ENCODE results near the gene S1PR5. TPM values are rescaled to one million over a fixed set of nuclear protein-coding genes. Genes with fewer than 3 reads are reported as not detected.

Gene S1PR5
- total and polyA plus RNA-seq, 4 donors = 0.17 to 0.56 (median 0.34) TPM

GRCh38 chr19:10491472-10492047 lies 25.7 kb downstream of the S1PR5 start:
- no peak overlapping the region for H3K9ac ChIP-seq (ENCODE audit: low read depth in 1 of 2, low read length in 2 of 2)
- H3K4me3 ChIP-seq (ENCODE audit: low read depth in 1 of 3, low read length in 3 of 3) = no peak overlapping the region
- no peak overlapping the region for H3K27ac ChIP-seq (ENCODE audit: low read depth in 1 of 2, low read length in 2 of 2)
- peaks cover 15 to 35% (median 27%) of the 10 kb centered on the region in 4 donors for H3K36me3 ChIP-seq (ENCODE audit: control insufficient read depth in 4 of 4, insufficient read depth in 3 of 4, low read depth in 1 of 4, low read length in 3 of 4)
- TF ChIP-seq, protein P1, sequence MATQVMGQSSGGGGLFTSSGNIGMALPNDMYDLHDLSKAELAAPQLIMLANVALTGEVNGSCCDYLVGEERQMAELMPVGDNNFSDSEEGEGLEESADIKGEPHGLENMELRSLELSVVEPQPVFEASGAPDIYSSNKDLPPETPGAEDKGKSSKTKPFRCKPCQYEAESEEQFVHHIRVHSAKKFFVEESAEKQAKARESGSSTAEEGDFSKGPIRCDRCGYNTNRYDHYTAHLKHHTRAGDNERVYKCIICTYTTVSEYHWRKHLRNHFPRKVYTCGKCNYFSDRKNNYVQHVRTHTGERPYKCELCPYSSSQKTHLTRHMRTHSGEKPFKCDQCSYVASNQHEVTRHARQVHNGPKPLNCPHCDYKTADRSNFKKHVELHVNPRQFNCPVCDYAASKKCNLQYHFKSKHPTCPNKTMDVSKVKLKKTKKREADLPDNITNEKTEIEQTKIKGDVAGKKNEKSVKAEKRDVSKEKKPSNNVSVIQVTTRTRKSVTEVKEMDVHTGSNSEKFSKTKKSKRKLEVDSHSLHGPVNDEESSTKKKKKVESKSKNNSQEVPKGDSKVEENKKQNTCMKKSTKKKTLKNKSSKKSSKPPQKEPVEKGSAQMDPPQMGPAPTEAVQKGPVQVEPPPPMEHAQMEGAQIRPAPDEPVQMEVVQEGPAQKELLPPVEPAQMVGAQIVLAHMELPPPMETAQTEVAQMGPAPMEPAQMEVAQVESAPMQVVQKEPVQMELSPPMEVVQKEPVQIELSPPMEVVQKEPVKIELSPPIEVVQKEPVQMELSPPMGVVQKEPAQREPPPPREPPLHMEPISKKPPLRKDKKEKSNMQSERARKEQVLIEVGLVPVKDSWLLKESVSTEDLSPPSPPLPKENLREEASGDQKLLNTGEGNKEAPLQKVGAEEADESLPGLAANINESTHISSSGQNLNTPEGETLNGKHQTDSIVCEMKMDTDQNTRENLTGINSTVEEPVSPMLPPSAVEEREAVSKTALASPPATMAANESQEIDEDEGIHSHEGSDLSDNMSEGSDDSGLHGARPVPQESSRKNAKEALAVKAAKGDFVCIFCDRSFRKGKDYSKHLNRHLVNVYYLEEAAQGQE (IDR thresholded peaks at IDR 0.05) = no peak
- TF ChIP-seq SP1 (IDR thresholded peaks at IDR 0.05) (no peak), HNF4G (IDR thresholded peaks at IDR 0.05) (no peak), ATF3 (IDR thresholded peaks at IDR 0.05) (no peak)
- DNase-seq (ENCODE audit: low spot score) = no peak
- H3K27me3 ChIP-seq (ENCODE audit: control insufficient read depth in 4 of 4, insufficient read depth in 4 of 4, low read length in 3 of 4) = no peaks in the 10 kb centered on the region
- H3K9me3 ChIP-seq (ENCODE audit: control insufficient read depth in 4 of 4, low read length in 3 of 4) = no peaks in the 10 kb centered on the region
- WGBS = 96% methylated on average over 43 of the region's 43 CpGs
- H3K4me1 ChIP-seq (ENCODE audit: control insufficient read depth in 4 of 4, insufficient read depth in 4 of 4, low read length in 3 of 4) = peaks cover 0 to 5% (median 3%) of the 10 kb centered on the region in 4 donors

GRCh38 chr19:10486551-10486950 lies 30.7 kb downstream of the S1PR5 start:
- Histone ChIP-seq H3K4me1 (ENCODE audit: control insufficient read depth in 4 of 4, insufficient read depth in 4 of 4, low read length in 3 of 4) (no peaks in the 10 kb centered on the region), H3K9ac (ENCODE audit: low read depth in 1 of 2, low read length in 2 of 2) (no peak overlapping the region), H3K27ac (ENCODE audit: low read depth in 1 of 2, low read length in 2 of 2) (no peak overlapping the region), H3K27me3 (ENCODE audit: control insufficient read depth in 4 of 4, insufficient read depth in 4 of 4, low read length in 3 of 4) (no peaks in the 10 kb centered on the region), H3K4me3 (ENCODE audit: low read depth in 1 of 3, low read length in 3 of 3) (no peak overlapping the region), H3K9me3 (ENCODE audit: control insufficient read depth in 4 of 4, low read length in 3 of 4) (no peaks in the 10 kb centered on the region), H3K36me3 (ENCODE audit: control insufficient read depth in 4 of 4, insufficient read depth in 3 of 4, low read depth in 1 of 4, low read length in 3 of 4) (peaks cover 18 to 36% (median 32%) of the 10 kb centered on the region in 4 donors)
- TF ChIP-seq ATF3 (IDR thresholded peaks at IDR 0.05) (no peak), HNF4A (conservative IDR thresholded peaks at IDR 0.05) (no peak), MAX (IDR thresholded peaks at IDR 0.05) (no peak), CTCF (IDR thresholded peaks at IDR 0.05; ENCODE audit: low read depth, low read length, missing input control) (no peak), JUND (IDR thresholded peaks at IDR 0.05) (no peak), FOXA1 (IDR thresholded peaks at IDR 0.05) (no peak), RAD21 (IDR thresholded peaks at IDR 0.05) (no peak), TAF1 (conservative IDR thresholded peaks at IDR 0.05) (no peak), YY1 (IDR thresholded peaks at IDR 0.05) (no peak), RXRA (IDR thresholded peaks at IDR 0.05) (no peak), EGR1 (IDR thresholded peaks at IDR 0.05; ENCODE audit: low read depth in 2 of 2) (no peak), NR2F2 (IDR thresholded peaks at IDR 0.05) (no peak), SP1 (IDR thresholded peaks at IDR 0.05) (no peak), FOXA2 (IDR thresholded peaks at IDR 0.05) (no peak), GABPA (IDR thresholded peaks at IDR 0.05 in 1 of 2, conservative IDR thresholded peaks at IDR 0.05 in 1 of 2) (no peak), HNF4G (IDR thresholded peaks at IDR 0.05) (no peak)
- TF ChIP-seq, protein P1 (IDR thresholded peaks at IDR 0.05) = no peak
- TF ChIP-seq, protein P2, sequence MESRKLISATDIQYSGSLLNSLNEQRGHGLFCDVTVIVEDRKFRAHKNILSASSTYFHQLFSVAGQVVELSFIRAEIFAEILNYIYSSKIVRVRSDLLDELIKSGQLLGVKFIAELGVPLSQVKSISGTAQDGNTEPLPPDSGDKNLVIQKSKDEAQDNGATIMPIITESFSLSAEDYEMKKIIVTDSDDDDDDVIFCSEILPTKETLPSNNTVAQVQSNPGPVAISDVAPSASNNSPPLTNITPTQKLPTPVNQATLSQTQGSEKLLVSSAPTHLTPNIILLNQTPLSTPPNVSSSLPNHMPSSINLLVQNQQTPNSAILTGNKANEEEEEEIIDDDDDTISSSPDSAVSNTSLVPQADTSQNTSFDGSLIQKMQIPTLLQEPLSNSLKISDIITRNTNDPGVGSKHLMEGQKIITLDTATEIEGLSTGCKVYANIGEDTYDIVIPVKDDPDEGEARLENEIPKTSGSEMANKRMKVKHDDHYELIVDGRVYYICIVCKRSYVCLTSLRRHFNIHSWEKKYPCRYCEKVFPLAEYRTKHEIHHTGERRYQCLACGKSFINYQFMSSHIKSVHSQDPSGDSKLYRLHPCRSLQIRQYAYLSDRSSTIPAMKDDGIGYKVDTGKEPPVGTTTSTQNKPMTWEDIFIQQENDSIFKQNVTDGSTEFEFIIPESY (IDR thresholded peaks at IDR 0.05) = no peak
- WGBS = 88% methylated on average over 13 of the region's 13 CpGs
- no peak for DNase-seq (ENCODE audit: low spot score)

Data from liver (tissue), 9 donors.